CD4-positive, alpha-beta T cell treated with Interleukin-4 for 4 hours (primary cell): Measurements from ENCODE around the gene PIP4K2B.

Source experiments
- DNase-seq: peaks from one replicate; pipeline ENCODE4 v3.0.0-alpha.2; 2020

Gene PIP4K2B

GRCh38 chr17:38743556-38744171 is 55.7 kb downstream of the PIP4K2B start:
- no peak for DNase-seq

- no peak for DNase-seq
Observed at GRCh38 chr17:38742411-38743308, 56.7 kb downstream of the PIP4K2B start.

GRCh38 chr17:38741921-38742410 is 57.4 kb downstream of the PIP4K2B start:
- no peak for DNase-seq

- DNase-seq: no peak
Observed at GRCh38 chr17:38741461-38741860, 57.9 kb downstream of the PIP4K2B start.

- no peak for DNase-seq
Observed at GRCh38 chr17:38740806-38741205, 58.5 kb downstream of the PIP4K2B start.

GRCh38 chr17:38740044-38740443 is 59.3 kb downstream of the PIP4K2B start:
- no peak for DNase-seq

GRCh38 chr17:38739305-38739704 is 60.1 kb downstream of the PIP4K2B start:
- no peak for DNase-seq

- no peak for DNase-seq
Observed at GRCh38 chr17:38738686-38739085, 60.7 kb downstream of the PIP4K2B start.

GRCh38 chr17:38738007-38738662 is 61.2 kb downstream of the PIP4K2B start:
- DNase-seq: no peak

GRCh38 chr17:38735161-38735997 is 64.0 kb downstream of the PIP4K2B start:
- peak; percentile 62 for DNase-seq

- no peak for DNase-seq
Observed at GRCh38 chr17:38733982-38734973, 65.1 kb downstream of the PIP4K2B start.

- DNase-seq: no peak
Observed at GRCh38 chr17:38733282-38733981, 65.9 kb downstream of the PIP4K2B start.

GRCh38 chr17:38732376-38733281 is 66.7 kb downstream of the PIP4K2B start:
- no peak for DNase-seq

- DNase-seq: no peak
Observed at GRCh38 chr17:38731526-38732294, 67.6 kb downstream of the PIP4K2B start.

- no peak for DNase-seq
Observed at GRCh38 chr17:38730526-38731379, 68.6 kb downstream of the PIP4K2B start.

GRCh38 chr17:38729886-38730525 is 69.3 kb downstream of the PIP4K2B start, which contains the start of gene CISD3:
Gene CISD3 (plus strand): TSS chr17:38730341. CDS start chr17:38730359, 18 bp downstream.
- DNase-seq: peak; percentile 81

GRCh38 chr17:38729368-38729885 is 69.9 kb downstream of the PIP4K2B start:
- no peak for DNase-seq
